ENCODE measurements around the gene DNAH3.

DNA sequence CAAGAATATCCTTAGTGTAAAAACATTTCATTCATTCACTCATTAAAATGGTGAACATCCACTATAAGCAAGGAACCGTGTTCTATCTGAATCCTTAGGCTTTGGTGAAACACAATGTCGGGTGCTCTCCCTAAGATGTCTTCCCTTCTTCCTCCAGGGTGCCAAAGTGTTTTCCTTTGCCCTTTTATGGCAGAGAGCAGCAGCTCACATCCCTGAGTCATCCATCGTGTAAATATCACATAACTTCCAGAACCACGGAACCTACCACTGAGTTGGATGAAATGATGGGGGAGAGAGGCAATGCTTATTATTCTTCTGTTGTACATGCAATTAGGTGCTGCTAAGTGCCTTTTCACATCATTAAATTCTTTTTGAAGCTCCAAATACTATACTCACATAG lies 50.2 kb downstream of the DNAH3 start:
- TF ChIP-seq, protein P1, sequence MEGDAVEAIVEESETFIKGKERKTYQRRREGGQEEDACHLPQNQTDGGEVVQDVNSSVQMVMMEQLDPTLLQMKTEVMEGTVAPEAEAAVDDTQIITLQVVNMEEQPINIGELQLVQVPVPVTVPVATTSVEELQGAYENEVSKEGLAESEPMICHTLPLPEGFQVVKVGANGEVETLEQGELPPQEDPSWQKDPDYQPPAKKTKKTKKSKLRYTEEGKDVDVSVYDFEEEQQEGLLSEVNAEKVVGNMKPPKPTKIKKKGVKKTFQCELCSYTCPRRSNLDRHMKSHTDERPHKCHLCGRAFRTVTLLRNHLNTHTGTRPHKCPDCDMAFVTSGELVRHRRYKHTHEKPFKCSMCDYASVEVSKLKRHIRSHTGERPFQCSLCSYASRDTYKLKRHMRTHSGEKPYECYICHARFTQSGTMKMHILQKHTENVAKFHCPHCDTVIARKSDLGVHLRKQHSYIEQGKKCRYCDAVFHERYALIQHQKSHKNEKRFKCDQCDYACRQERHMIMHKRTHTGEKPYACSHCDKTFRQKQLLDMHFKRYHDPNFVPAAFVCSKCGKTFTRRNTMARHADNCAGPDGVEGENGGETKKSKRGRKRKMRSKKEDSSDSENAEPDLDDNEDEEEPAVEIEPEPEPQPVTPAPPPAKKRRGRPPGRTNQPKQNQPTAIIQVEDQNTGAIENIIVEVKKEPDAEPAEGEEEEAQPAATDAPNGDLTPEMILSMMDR (IDR thresholded peaks at IDR 0.05; ENCODE audit: low read length), result no peak
- no peak for TF ChIP-seq EZH2 (IDR thresholded peaks at IDR 0.05; ENCODE audit: borderline replicate concordance, low read length)

Data from OCI-LY1 (cell line).